GM12873 (cell line): ENCODE measurements around the gene CYSLTR2.

Experiments used
- CTCF ChIP-seq: IDR thresholded peaks from 2 replicates; pipeline ENCODE4 v1.5.1; 2012; ENCODE audit warnings: low read depth, mild to moderate bottlenecking, moderate library complexity, low read length, control low read depth; ENCODE audit not compliant: insufficient read depth; ENCODE audit errors: missing control alignments

CYSLTR2 gene

GRCh38 chr13:48655291-48655690 lies 1.6 kb downstream of the CYSLTR2 start:
- no peak for TF ChIP-seq CTCF

GRCh38 chr13:48656608-48657007 lies 2.9 kb downstream of the CYSLTR2 start:
- no peak for TF ChIP-seq CTCF

GRCh38 chr13:48660361-48661076 lies 6.8 kb downstream of the CYSLTR2 start:
- no peak for TF ChIP-seq CTCF

GRCh38 chr13:48661107-48661506 lies 7.4 kb downstream of the CYSLTR2 start:
- no peak for TF ChIP-seq CTCF

GRCh38 chr13:48662226-48662625 lies 8.5 kb downstream of the CYSLTR2 start:
- TF ChIP-seq CTCF = no peak

- TF ChIP-seq CTCF = no peak
Observed at GRCh38 chr13:48667136-48667535, 13.4 kb downstream of the CYSLTR2 start.

- TF ChIP-seq CTCF = no peak
Observed at GRCh38 chr13:48675247-48675646, 21.5 kb downstream of the CYSLTR2 start.
